Measurements from ENCODE around the gene DNAJC13.

The DNAJC13 gene

GRCh38 chr3:132469326-132469725, 52.0 kb downstream of the DNAJC13 start:
- DNase-seq = no peak

GRCh38 chr3:132486099-132486498, 68.8 kb downstream of the DNAJC13 start:
- no peak for DNase-seq

GRCh38 chr3:132488151-132488550, 70.8 kb downstream of the DNAJC13 start:
- DNase-seq = no peak

- DNase-seq = no peak
Observed at GRCh38 chr3:132499071-132499470, 81.8 kb downstream of the DNAJC13 start.

GRCh38 chr3:132503559-132503958, 86.3 kb downstream of the DNAJC13 start:
- no peak for DNase-seq

- DNase-seq = no peak
Observed at GRCh38 chr3:132504375-132504933, 87.2 kb downstream of the DNAJC13 start.

GRCh38 chr3:132507657-132508056, 90.4 kb downstream of the DNAJC13 start:
- DNase-seq = no peak

- no peak for DNase-seq
Observed at GRCh38 chr3:132509096-132509495, 91.8 kb downstream of the DNAJC13 start.

GRCh38 chr3:132509506-132509905, 92.2 kb downstream of the DNAJC13 start:
- no peak for DNase-seq

- DNase-seq = no peak
Observed at GRCh38 chr3:132513057-132513456, 95.8 kb downstream of the DNAJC13 start.

GRCh38 chr3:132517311-132517710, 100.0 kb downstream of the DNAJC13 start:
- no peak for DNase-seq

- peak; percentile 17 for DNase-seq
Observed at GRCh38 chr3:132519914-132520313, 102.6 kb downstream of the DNAJC13 start.

- no peak for DNase-seq
Observed at GRCh38 chr3:132521901-132522300, 104.6 kb downstream of the DNAJC13 start.

- DNase-seq = no peak
Observed at GRCh38 chr3:132522353-132522752, 105.1 kb downstream of the DNAJC13 start.

GRCh38 chr3:132530624-132531023, 113.3 kb downstream of the DNAJC13 start:
- no peak for DNase-seq

- peak; percentile 57 for DNase-seq
Observed at GRCh38 chr3:132535575-132536441, 118.5 kb downstream of the DNAJC13 start.

GRCh38 chr3:132536442-132537153, 119.3 kb downstream of the DNAJC13 start:
- DNase-seq = no peak

- no peak for DNase-seq
Observed at GRCh38 chr3:132537297-132537696, 120.0 kb downstream of the DNAJC13 start.

GRCh38 chr3:132538072-132538471, 120.8 kb downstream of the DNAJC13 start:
- DNase-seq = no peak

- DNase-seq = no peak
Observed at GRCh38 chr3:132539681-132540080, 122.4 kb downstream of the DNAJC13 start.

- DNase-seq = no peak
Observed at GRCh38 chr3:132542577-132542976, 125.3 kb downstream of the DNAJC13 start.

- DNase-seq = no peak
Observed at GRCh38 chr3:132543011-132543739, 125.9 kb downstream of the DNAJC13 start.

GRCh38 chr3:132544130-132544529, 126.8 kb downstream of the DNAJC13 start:
- DNase-seq = no peak

Data from NCI-H69 (cell line).